NT2/D1 (cell line): Measurements from ENCODE around the gene SMIM9.

ENCODE experiments used
- SUZ12 ChIP-seq: IDR thresholded peaks from 2 replicates; pipeline ENCODE4 v1.6.1; 2011; ENCODE audit not compliant: insufficient read length, insufficient read depth; ENCODE audit errors: extremely low read depth
- YY1 ChIP-seq: IDR thresholded peaks from 2 replicates; pipeline ENCODE4 v1.6.1; 2011; ENCODE audit not compliant: insufficient read length, insufficient read depth
- ZNF274 ChIP-seq: IDR thresholded peaks from 2 replicates; pipeline ENCODE4 v1.6.1; 2011; ENCODE audit warnings: mild to moderate bottlenecking, low read depth, low read length

- TF ChIP-seq ZNF274 (no peak), YY1 (no peak), SUZ12 (no peak)
Measured at GRCh38 chrX:154833746-154834274, 652 bp downstream of the SMIM9 start.
